C4-2B (cell line): ENCODE data around the gene ADAMTS18.

Experiments
- CTCF ChIP-seq: fragments of 450-650 bp; conservative IDR thresholded peaks from 2 replicates; pipeline ENCODE4 v1.5.1; 2017; ENCODE audit warnings: mild to moderate bottlenecking
- ZFX ChIP-seq: fragments of 450-650 bp; IDR thresholded peaks from 2 replicates; pipeline ENCODE4 v1.6.1; 2017

- TF ChIP-seq CTCF (no peak), ZFX (no peak)
These were observed 14.4 kb upstream of the ADAMTS18 start for GRCh38 chr16:77449208-77449607.
